GM12878 (cell line): ENCODE results near the gene ZPBP2.

ENCODE experiments used
- CBFB ChIP-seq: IDR thresholded peaks from 2 replicates; pipeline ENCODE4 v1.6.1; 2016; ENCODE audit warnings: antibody characterized with exemption, low read depth
- EZH2 ChIP-seq: IDR thresholded peaks from 2 replicates; pipeline ENCODE4 v1.6.1; 2012; ENCODE audit warnings: low read depth, mild to moderate bottlenecking, control low read depth, inconsistent platforms, low read length, borderline replicate concordance; ENCODE audit not compliant: control insufficient read depth
- IKZF1 ChIP-seq: fragments of 450-650 bp; conservative IDR thresholded peaks from 2 replicates; pipeline ENCODE4 v1.6.1; 2017; ENCODE audit warnings: antibody characterized with exemption, mild to moderate bottlenecking
- POLR2A ChIP-seq: IDR thresholded peaks from 2 replicates; pipeline ENCODE4 v1.6.1; 2011; ENCODE audit warnings: low read depth, mild to moderate bottlenecking, low read length
- SIX5 ChIP-seq: IDR thresholded peaks from 2 replicates; pipeline ENCODE4 v1.6.1; 2011; ENCODE audit warnings: mild to moderate bottlenecking, low read depth, low read length, moderate library complexity; ENCODE audit not compliant: severe bottlenecking
- SUZ12 ChIP-seq: fragments of 200-600 bp; sonication (generic); IDR thresholded peaks from one replicate; pipeline ENCODE4 v1.6.1; 2018; ENCODE audit warnings: antibody characterized with exemption, mild to moderate bottlenecking; ENCODE audit not compliant: unreplicated experiment
- TF ChIP-seq, protein P1 (sequence below): IDR thresholded peaks from 2 replicates; pipeline ENCODE4 v1.6.1; 2011; ENCODE audit warnings: mild to moderate bottlenecking, low read depth, low read length, moderate library complexity; ENCODE audit not compliant: insufficient replicate concordance

DNA sequence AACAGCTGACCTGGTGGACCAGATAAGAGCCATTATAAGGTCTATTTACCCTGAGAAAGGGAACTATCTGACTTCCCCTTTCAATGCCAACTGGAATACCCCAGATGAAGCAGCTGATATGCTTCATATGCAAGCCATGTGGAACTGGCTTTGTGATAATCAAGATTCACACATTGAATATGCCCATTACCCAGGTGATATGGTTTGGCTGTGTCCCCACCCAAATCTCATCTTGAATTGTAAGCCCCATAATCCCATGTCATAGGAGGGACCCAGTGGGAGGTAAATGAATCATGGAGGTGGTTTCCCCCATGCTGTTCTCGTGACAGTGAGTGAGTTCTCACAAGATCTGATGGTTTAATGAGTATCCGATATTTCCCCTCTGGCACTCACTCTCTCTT is 46.0 kb upstream of the ZPBP2 start:
- TF ChIP-seq, protein P1, sequence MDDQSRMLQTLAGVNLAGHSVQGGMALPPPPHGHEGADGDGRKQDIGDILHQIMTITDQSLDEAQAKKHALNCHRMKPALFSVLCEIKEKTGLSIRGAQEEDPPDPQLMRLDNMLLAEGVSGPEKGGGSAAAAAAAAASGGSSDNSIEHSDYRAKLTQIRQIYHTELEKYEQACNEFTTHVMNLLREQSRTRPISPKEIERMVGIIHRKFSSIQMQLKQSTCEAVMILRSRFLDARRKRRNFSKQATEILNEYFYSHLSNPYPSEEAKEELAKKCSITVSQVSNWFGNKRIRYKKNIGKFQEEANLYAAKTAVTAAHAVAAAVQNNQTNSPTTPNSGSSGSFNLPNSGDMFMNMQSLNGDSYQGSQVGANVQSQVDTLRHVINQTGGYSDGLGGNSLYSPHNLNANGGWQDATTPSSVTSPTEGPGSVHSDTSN, result no peak
- TF ChIP-seq EZH2 (no peak), CBFB (no peak), POLR2A (no peak), SIX5 (no peak), SUZ12 (no peak), IKZF1 (peak; percentile 32; the same call in 1 of the 2 replicates)
